Esophagus muscularis mucosa (tissue), 4 donors: ENCODE measurements around the gene MMP23B. TPM values are rescaled to one million over a fixed set of nuclear protein-coding genes. Genes with fewer than 3 reads are reported as not detected.

Experiments used
- DNase-seq: peaks from one replicate; pipeline ENCODE4 v3.0.0-alpha.2; 2017; ENCODE audit errors: extremely low spot score
- H3K27ac ChIP-seq, 4 donors: fragments of 200-600 bp; sonication (generic); replicated peaks in 1 of 4; 1 replicate in 3 of 4; 2 replicates in 1 of 4; pipeline ENCODE4 v1.5.1; 2016 to 2019; ENCODE audit warnings: mild to moderate bottlenecking in 1 of 4
- H3K27me3 ChIP-seq, 4 donors: fragments of 200-600 bp; sonication (generic); one replicate each; pipeline versions ENCODE4 v1.5.1 to v1.6.0; 2016 to 2019
- H3K36me3 ChIP-seq, 4 donors: fragments of 200-600 bp; sonication (generic); one replicate each; pipeline ENCODE4 v1.5.1; 2016 to 2019
- H3K4me1 ChIP-seq, 4 donors: fragments of 200-600 bp; sonication (generic); one replicate each; pipeline ENCODE4 v1.5.1; 2016 to 2019
- H3K4me3 ChIP-seq, 4 donors: fragments of 200-600 bp; sonication (generic); 1 replicate in 2 of 4; 2 replicates in 2 of 4; pipeline ENCODE4 v1.5.1; 2016 to 2019; ENCODE audit warnings: mild to moderate bottlenecking in 4 of 4, moderate library complexity in 1 of 4
- H3K9me3 ChIP-seq, 4 donors: fragments of 200-600 bp; sonication (generic); 1 replicate in 3 of 4; 2 replicates in 1 of 4; pipeline ENCODE4 v1.5.1; 2016 to 2019
- EP300 ChIP-seq: sonication (generic); formaldehyde crosslinking; IDR thresholded peaks from one replicate; pipeline ENCODE4 v1.6.1; 2017; ENCODE audit warnings: antibody characterized with exemption
- POLR2A ChIP-seq: fragments of 450-650 bp; IDR thresholded peaks from one replicate; pipeline ENCODE4 v1.6.1; 2017; ENCODE audit warnings: antibody characterized with exemption, moderate library complexity, mild to moderate bottlenecking, low read depth
- POLR2AphosphoS5 ChIP-seq, 2 donors: sonication (generic); formaldehyde crosslinking; IDR thresholded peaks; one replicate each; pipeline ENCODE4 v1.6.1; 2017; ENCODE audit warnings: antibody characterized with exemption in 2 of 2
- WGBS: methylation state at CpG from one replicate; pipeline ENCODE4 v1.1.5; 2018; 5-methylcytosine and 5-hydroxymethylcytosine counted together
- intact Hi-C: fragments of 100-400 bp; cut with DNase I; formaldehyde crosslinking; loops from one replicate; pipeline ENCODE4 v1.15.1; 2023
- total RNA-seq, 4 donors: library from RNA; depleted of rRNA; stranded (reverse); fragments of >200 nt; gene quantifications; one replicate each; pipeline versions ENCODE4 v1.1.0 to v1.2.1, GENCODE V29; 2016
- TF ChIP-seq, protein P1 (sequence below), 3 experiments: fragments of 200-600 bp in 2 of 3; fragments of 450-650 bp in 1 of 3; sonication (generic) in 2 of 3; IDR thresholded peaks; one replicate each; pipeline ENCODE4 v1.5.1; 2017 to 2019; ENCODE audit warnings: antibody characterized with exemption in 3 of 3, mild to moderate bottlenecking in 2 of 3, moderate library complexity in 1 of 3

Gene MMP23B
- total RNA-seq, 4 donors from 2014 or later, result 3.2 to 19.5 (median 14.0) TPM

DNA sequence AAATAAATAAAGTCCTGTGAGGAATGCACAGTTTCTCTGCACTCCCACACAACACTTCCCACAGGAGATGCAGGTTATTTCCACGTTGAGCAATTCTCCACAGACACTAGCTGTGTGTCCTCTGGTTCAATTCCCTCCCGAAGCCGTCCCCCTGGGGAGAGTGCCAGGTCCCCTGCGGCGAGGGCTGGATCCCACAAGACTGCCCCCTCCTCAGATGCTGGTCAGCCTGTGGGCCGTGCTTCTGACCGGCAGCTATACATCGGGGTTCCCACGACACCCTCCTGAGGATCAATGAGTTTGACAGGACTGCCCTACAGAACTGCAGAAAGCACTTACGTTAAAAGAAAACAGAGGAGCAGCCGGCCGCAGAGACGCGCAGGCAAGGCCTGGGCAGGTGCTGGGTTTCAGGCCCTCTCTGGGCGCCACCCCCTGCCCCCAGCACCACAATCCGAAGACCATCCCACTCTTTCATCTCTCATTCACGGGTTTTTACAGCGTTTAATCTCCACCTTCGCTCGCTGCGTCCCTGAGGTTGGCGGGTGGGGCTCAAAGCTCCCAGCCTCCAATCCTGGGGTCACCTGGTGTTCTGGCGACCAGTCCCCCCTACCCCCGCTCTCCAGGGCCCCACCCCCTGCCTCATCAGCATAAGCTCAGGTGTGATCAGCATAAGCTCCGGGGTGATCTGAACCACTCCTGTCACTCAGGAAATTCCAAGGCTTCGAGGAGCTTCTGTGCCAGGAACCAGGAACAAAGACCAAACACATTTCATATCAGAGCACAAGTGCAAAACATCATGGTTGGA is 51.3 kb downstream of the MMP23B start:
- TF ChIP-seq POLR2AphosphoS5 (IDR thresholded peaks at IDR 0.05), result no peak
- TF ChIP-seq, protein P1, sequence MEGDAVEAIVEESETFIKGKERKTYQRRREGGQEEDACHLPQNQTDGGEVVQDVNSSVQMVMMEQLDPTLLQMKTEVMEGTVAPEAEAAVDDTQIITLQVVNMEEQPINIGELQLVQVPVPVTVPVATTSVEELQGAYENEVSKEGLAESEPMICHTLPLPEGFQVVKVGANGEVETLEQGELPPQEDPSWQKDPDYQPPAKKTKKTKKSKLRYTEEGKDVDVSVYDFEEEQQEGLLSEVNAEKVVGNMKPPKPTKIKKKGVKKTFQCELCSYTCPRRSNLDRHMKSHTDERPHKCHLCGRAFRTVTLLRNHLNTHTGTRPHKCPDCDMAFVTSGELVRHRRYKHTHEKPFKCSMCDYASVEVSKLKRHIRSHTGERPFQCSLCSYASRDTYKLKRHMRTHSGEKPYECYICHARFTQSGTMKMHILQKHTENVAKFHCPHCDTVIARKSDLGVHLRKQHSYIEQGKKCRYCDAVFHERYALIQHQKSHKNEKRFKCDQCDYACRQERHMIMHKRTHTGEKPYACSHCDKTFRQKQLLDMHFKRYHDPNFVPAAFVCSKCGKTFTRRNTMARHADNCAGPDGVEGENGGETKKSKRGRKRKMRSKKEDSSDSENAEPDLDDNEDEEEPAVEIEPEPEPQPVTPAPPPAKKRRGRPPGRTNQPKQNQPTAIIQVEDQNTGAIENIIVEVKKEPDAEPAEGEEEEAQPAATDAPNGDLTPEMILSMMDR (IDR thresholded peaks at IDR 0.05), result no peak
- no peak for TF ChIP-seq POLR2A
- TF ChIP-seq EP300, result no peak
- Histone ChIP-seq H3K27ac (peak overlapping the region in 1 of 4 donors; percentile 7), H3K4me3 (no peak overlapping the region), H3K36me3 (peaks cover 0 to 13% (median 4%) of the 10 kb centered on the region in 4 donors), H3K4me1 (peaks cover 9 to 66% (median 39%) of the 10 kb centered on the region in 4 donors), H3K9me3 (no peaks in the 10 kb centered on the region), H3K27me3 (no peaks in the 10 kb centered on the region)
- intact Hi-C loops, result no loop called here
- no peak for DNase-seq
- 72% methylated on average over 26 of the region's 26 CpGs for WGBS

Other genes starting within 250 kb of the MMP23B start
- gene CCNL2, start 232.8 kb upstream of the MMP23B start, total RNA-seq, result 100 to 1,000 TPM in 2 of 4 donors, 10 to 100 TPM in 2; 73.4 to 136 (median 108) TPM
- gene MRPL20, start 224.9 kb upstream of the MMP23B start, total RNA-seq, result 100 to 1,000 TPM; 144 to 175 (median 155) TPM
- 10 to 100 TPM in 2 of 4 donors, 1 to 10 TPM in 2; 8.1 to 19.2 (median 9.8) TPM for gene ANKRD65, start 210.9 kb upstream of the MMP23B start, total RNA-seq
- 100 to 1,000 TPM in 2 of 4 donors, 10 to 100 TPM in 2; 99.7 to 168 (median 116) TPM for gene VWA1, start 196.5 kb upstream of the MMP23B start, total RNA-seq
- gene ATAD3C, start 182.5 kb upstream of the MMP23B start, total RNA-seq, result 1 to 10 TPM in 1 of 4 donors, under 1 TPM in 3; 0.32 to 2.4 (median 0.58) TPM
- 10 to 100 TPM in 2 of 4 donors, 1 to 10 TPM in 2; 9.7 to 14.9 (median 10.0) TPM for gene ATAD3B, start 160.4 kb upstream of the MMP23B start, total RNA-seq
- gene ATAD3A, start 120.0 kb upstream of the MMP23B start, total RNA-seq, result 10 to 100 TPM; 18.3 to 29.3 (median 25.2) TPM
- 10 to 100 TPM in 2 of 4 donors, 1 to 10 TPM in 2; 8.7 to 22.1 (median 13.9) TPM for gene TMEM240, start 91.5 kb upstream of the MMP23B start, total RNA-seq
- gene SSU72, start 57.3 kb upstream of the MMP23B start, total RNA-seq, result 100 to 1,000 TPM in 2 of 4 donors, 10 to 100 TPM in 2; 78.7 to 134 (median 112) TPM
- gene FNDC10, start 32.0 kb upstream of the MMP23B start, total RNA-seq, result 1 to 10 TPM in 1 of 4 donors, under 1 TPM in 2, not detected in 1; 0.50 to 1.9 (median 0.84) TPM
- 10 to 100 TPM; 33.6 to 99.9 (median 74.6) TPM for gene MIB2, start 16.7 kb upstream of the MMP23B start, total RNA-seq
- gene CDK11B, start 26.8 kb downstream of the MMP23B start, total RNA-seq, result 10 to 100 TPM; 27.2 to 68.9 (median 33.0) TPM
- gene SLC35E2B, start 60.6 kb downstream of the MMP23B start, total RNA-seq, result 10 to 100 TPM; 25.7 to 65.0 (median 35.6) TPM
- gene CDK11A, start 92.2 kb downstream of the MMP23B start, total RNA-seq, result 10 to 100 TPM; 18.2 to 46.9 (median 31.4) TPM
- 100 to 1,000 TPM in 1 of 4 donors, 10 to 100 TPM in 3; 66.4 to 119 (median 82.7) TPM for gene NADK, start 146.3 kb downstream of the MMP23B start, total RNA-seq